GM06990 (cell line): Measurements from ENCODE around the gene MS4A5.
A peak's percentile ranks its signal among the peaks of the same experiment; 100 is the strongest.

Source experiments
- DNase-seq: peaks from one replicate; pipeline ENCODE4 v3.0.0-alpha.2; 2011; ENCODE audit not compliant: insufficient read length; ENCODE audit errors: extremely low read depth
- H3K27me3 ChIP-seq: replicated peaks from 2 replicates; pipeline ENCODE4 v1.6.0; 2011; ENCODE audit warnings: low read length; ENCODE audit not compliant: control insufficient read depth, insufficient read depth
- H3K36me3 ChIP-seq: 2 replicates; pipeline ENCODE4 v1.5.1; 2011; ENCODE audit warnings: low read length; ENCODE audit not compliant: control insufficient read depth, insufficient read depth
- H3K4me3 ChIP-seq: replicated peaks from 2 replicates; pipeline ENCODE4 v1.5.1; 2011; ENCODE audit warnings: low read depth, mild to moderate bottlenecking, control low read depth, low read length
- CTCF ChIP-seq: IDR thresholded peaks from 2 replicates; pipeline ENCODE4 v1.5.1; 2011; ENCODE audit warnings: low read length, control low read depth, mild to moderate bottlenecking, inconsistent platforms; ENCODE audit not compliant: insufficient read depth, poor library complexity, severe bottlenecking

Gene MS4A5

GRCh38 chr11:60394666-60395380, 34.5 kb upstream of the MS4A5 start:
- Histone ChIP-seq H3K27me3 (no peaks in the 10 kb centered on the region), H3K36me3 (no peaks in the 10 kb centered on the region), H3K4me3 (no peak overlapping the region)
- no peak for DNase-seq
- no peak for TF ChIP-seq CTCF

GRCh38 chr11:60396382-60396781, 33.0 kb upstream of the MS4A5 start, which contains the start of gene MS4A14:
Gene MS4A14, plus strand, starts transcription at chr11:60396459. Its CDS starts 120 bp downstream, at chr11:60396579.
- H3K4me3 ChIP-seq = no peak within 1 kb of the TSS
- no peak for DNase-seq
- H3K27me3 ChIP-seq = no peaks in the 10 kb centered on the region
- H3K36me3 ChIP-seq = no peaks in the 10 kb centered on the region
- TF ChIP-seq CTCF = no peak

- H3K4me3 ChIP-seq = no peak overlapping the region
- TF ChIP-seq CTCF = no peak
- H3K27me3 ChIP-seq = no peaks in the 10 kb centered on the region
- peak; percentile 59 for DNase-seq
- no peaks in the 10 kb centered on the region for H3K36me3 ChIP-seq
Measured at GRCh38 chr11:60396799-60397198, 32.6 kb upstream of the MS4A5 start.

GRCh38 chr11:60420015-60420414, 9.4 kb upstream of the MS4A5 start:
- no peaks in the 10 kb centered on the region for H3K27me3 ChIP-seq
- H3K4me3 ChIP-seq = no peak overlapping the region
- DNase-seq = no peak
- no peaks in the 10 kb centered on the region for H3K36me3 ChIP-seq
- TF ChIP-seq CTCF = no peak

- Histone ChIP-seq H3K4me3 (no peak overlapping the region), H3K36me3 (no peaks in the 10 kb centered on the region), H3K27me3 (no peaks in the 10 kb centered on the region)
- no peak for TF ChIP-seq CTCF
- DNase-seq = no peak
Measured at GRCh38 chr11:60422609-60423008, 6.8 kb upstream of the MS4A5 start.
